Peyer's patch (tissue), 4 donors: ENCODE measurements around the gene KRT72.

Experiments used
- POLR2A ChIP-seq, 2 donors: fragments of 450-650 bp; IDR thresholded peaks; one replicate each; pipeline ENCODE4 v1.5.1; 2017; ENCODE audit warnings: antibody characterized with exemption in 2 of 2, mild to moderate bottlenecking in 2 of 2, moderate library complexity in 2 of 2
- TF ChIP-seq, protein P1 (sequence below), 6 experiments: fragments of 450-650 bp in 4 of 6; fragments of 200-600 bp in 2 of 6; sonication (generic) in 1 of 6; IDR thresholded peaks; one replicate each; pipeline ENCODE4 v1.5.1; 2017 to 2019; ENCODE audit warnings: antibody characterized with exemption in 6 of 6, mild to moderate bottlenecking in 3 of 6, moderate library complexity in 1 of 6

DNA sequence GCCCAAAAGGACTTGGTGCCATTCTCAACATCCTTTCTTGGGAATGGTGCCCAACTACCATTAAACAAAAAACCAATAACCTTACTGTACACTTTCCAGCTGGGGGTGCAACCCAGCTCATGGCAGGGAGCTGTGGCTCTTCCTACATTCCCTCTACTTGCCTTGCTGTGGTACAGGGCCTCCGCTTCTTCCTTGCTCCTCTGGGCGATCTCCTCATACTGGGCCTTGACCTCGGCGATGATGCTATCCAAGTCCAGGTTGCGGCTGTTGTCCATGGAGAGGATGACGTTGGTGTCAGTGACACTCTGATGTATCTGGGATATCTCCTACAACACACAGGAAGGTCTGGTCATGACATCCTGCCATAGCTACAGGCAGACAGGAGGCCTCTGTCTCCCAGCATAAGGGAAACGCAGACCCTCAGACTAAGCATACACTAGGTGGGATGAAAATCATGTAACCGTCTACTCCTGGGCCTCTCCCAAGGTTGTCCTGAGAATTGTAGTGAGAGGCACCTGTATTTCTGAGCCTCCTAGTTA is 46.8 kb upstream of the KRT72 start:
- TF ChIP-seq, protein P1, sequence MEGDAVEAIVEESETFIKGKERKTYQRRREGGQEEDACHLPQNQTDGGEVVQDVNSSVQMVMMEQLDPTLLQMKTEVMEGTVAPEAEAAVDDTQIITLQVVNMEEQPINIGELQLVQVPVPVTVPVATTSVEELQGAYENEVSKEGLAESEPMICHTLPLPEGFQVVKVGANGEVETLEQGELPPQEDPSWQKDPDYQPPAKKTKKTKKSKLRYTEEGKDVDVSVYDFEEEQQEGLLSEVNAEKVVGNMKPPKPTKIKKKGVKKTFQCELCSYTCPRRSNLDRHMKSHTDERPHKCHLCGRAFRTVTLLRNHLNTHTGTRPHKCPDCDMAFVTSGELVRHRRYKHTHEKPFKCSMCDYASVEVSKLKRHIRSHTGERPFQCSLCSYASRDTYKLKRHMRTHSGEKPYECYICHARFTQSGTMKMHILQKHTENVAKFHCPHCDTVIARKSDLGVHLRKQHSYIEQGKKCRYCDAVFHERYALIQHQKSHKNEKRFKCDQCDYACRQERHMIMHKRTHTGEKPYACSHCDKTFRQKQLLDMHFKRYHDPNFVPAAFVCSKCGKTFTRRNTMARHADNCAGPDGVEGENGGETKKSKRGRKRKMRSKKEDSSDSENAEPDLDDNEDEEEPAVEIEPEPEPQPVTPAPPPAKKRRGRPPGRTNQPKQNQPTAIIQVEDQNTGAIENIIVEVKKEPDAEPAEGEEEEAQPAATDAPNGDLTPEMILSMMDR (IDR thresholded peaks at IDR 0.05): no peak
- TF ChIP-seq POLR2A (IDR thresholded peaks at IDR 0.05): no peak
